MCF 10A (cell line): ENCODE data around the gene ATRAID. TPM values are rescaled to one million over a fixed set of nuclear protein-coding genes. Genes with fewer than 3 reads are reported as not detected.

Experiments
- BruUV-seq: library from RNA; stranded (reverse); fragments of 400-500 nt; replicated peaks from 2 replicates; lab custom pipeline; 2021; lab: Mats Ljungman, UMichigan
- CTCF ChIA-PET: fragments of 300-600 bp; sonication (Branson Sonifier 250); formaldehyde crosslinking; extraction: SDS; loops from one replicate; lab custom pipeline; 2021; ENCODE audit warnings: antibody characterized with exemption, inconsistent platforms; lab: Yijun Ruan, JAX
- POLR2A ChIA-PET: fragments of 300-600, 350-650 bp; sonication (Branson Sonifier 250); formaldehyde crosslinking; extraction: SDS; loops from one replicate; lab custom pipeline; 2020; ENCODE audit warnings: antibody characterized with exemption, inconsistent platforms; lab: Yijun Ruan, JAX
- DNase-seq: peaks from one replicate; pipeline ENCODE4 v3.0.0-alpha.2; 2018; ENCODE audit not compliant: unreplicated experiment
- H3K27ac Mint-ChIP-seq: one replicate; pipeline ENCODE4 v1.8.0; 2022; ENCODE audit warnings: mild to moderate bottlenecking, low read depth, mixed read lengths; ENCODE audit not compliant: unreplicated experiment
- H3K27me3 Mint-ChIP-seq: one replicate; pipeline ENCODE4 v1.8.0; 2022; ENCODE audit warnings: mixed read lengths; ENCODE audit not compliant: insufficient read depth, unreplicated experiment
- H3K36me3 Mint-ChIP-seq: one replicate; pipeline ENCODE4 v1.8.0; 2022; ENCODE audit warnings: mild to moderate bottlenecking, moderate library complexity, mixed read lengths; ENCODE audit not compliant: insufficient read depth, unreplicated experiment
- H3K4me1 Mint-ChIP-seq: one replicate; pipeline ENCODE4 v1.8.0; 2022; ENCODE audit warnings: mixed read lengths; ENCODE audit not compliant: insufficient read depth, unreplicated experiment
- H3K4me3 Mint-ChIP-seq: one replicate; pipeline ENCODE4 v1.8.0; 2022; ENCODE audit warnings: mild to moderate bottlenecking, moderate library complexity, mixed read lengths; ENCODE audit not compliant: unreplicated experiment
- H3K9me3 Mint-ChIP-seq: one replicate; pipeline ENCODE4 v1.8.0; 2022; ENCODE audit warnings: mixed read lengths; ENCODE audit not compliant: unreplicated experiment
- CTCF ChIP-seq: fragments of 200-600 bp; IDR thresholded peaks from one replicate; pipeline ENCODE4 v1.8.0; 2022; ENCODE audit warnings: antibody characterized with exemption, mild to moderate bottlenecking; ENCODE audit not compliant: unreplicated experiment
- intact Hi-C: fragments of 100-400 bp; cut with micrococcal nuclease; formaldehyde crosslinking; loops from 2 replicates; pipeline ENCODE4 v1.14.1; 2022
- total RNA-seq: library from RNA; stranded (reverse); gene quantifications from 2 replicates; pipeline ENCODE4 v1.2.3, GENCODE V29; 2022

ATRAID gene
- total RNA-seq, 1 experiment from 2014 or later = 115 TPM

- DNase-seq = peak; percentile 48
- Mint-ChIP-seq H3K27ac (no peak overlapping the region), H3K4me1 (peaks cover 20% of the 10 kb centered on the region), H3K36me3 (no peaks in the 10 kb centered on the region), H3K27me3 (peaks cover 15% of the 10 kb centered on the region), H3K9me3 (no peaks in the 10 kb centered on the region), H3K4me3 (no peak overlapping the region)
- no peak for TF ChIP-seq CTCF
- ChIA-PET POLR2A (interaction anchor here (0.6 to 1.1 kb wide), 2 partner anchors 10 to 142 kb away, joined by 3 to 4 read pairs; no protein-coding TSS in a partner anchor), CTCF (interaction anchor here (0.8 to 1.0 kb wide), 4 partner anchors 15 to 121 kb away, joined by 3 to 4 read pairs (median 3); partner anchors contain the start of gene PREB)
- no TSS peak for BruUV-seq
- intact Hi-C loops = no loop called here
These were observed 43.8 kb downstream of the ATRAID start for GRCh38 chr2:27255660-27256059.

- no peaks in the 10 kb centered on the region for H3K9me3 Mint-ChIP-seq
- ChIA-PET CTCF (interaction anchor here (0.6 to 0.7 kb wide), 4 partner anchors 40 to 981 kb away, joined by 3 to 5 read pairs (median 3); no protein-coding TSS in a partner anchor), POLR2A (no interaction called here)
- H3K36me3 Mint-ChIP-seq = no peaks in the 10 kb centered on the region
- TF ChIP-seq CTCF = no peak
- peaks cover 20% of the 10 kb centered on the region for H3K4me1 Mint-ChIP-seq
- no peak for DNase-seq
- H3K27me3 Mint-ChIP-seq = peaks cover 28% of the 10 kb centered on the region
- no TSS peak for BruUV-seq
- no peak overlapping the region for H3K4me3 Mint-ChIP-seq
- intact Hi-C loops = no loop called here
- no peak overlapping the region for H3K27ac Mint-ChIP-seq
These were observed 45.1 kb downstream of the ATRAID start for GRCh38 chr2:27256855-27257454.

- no peak for TF ChIP-seq CTCF
- Mint-ChIP-seq H3K27me3 (peaks cover 31% of the 10 kb centered on the region), H3K9me3 (no peaks in the 10 kb centered on the region), H3K36me3 (no peaks in the 10 kb centered on the region), H3K4me3 (no peak overlapping the region), H3K4me1 (peaks cover 21% of the 10 kb centered on the region), H3K27ac (no peak overlapping the region)
- POLR2A ChIA-PET = no interaction called here
- no TSS peak for BruUV-seq
- no peak for DNase-seq
- intact Hi-C loops = no loop called here
- CTCF ChIA-PET = no interaction called here
These were observed 46.2 kb downstream of the ATRAID start for GRCh38 chr2:27258051-27258450.

- no peaks in the 10 kb centered on the region for H3K9me3 Mint-ChIP-seq
- no peak for TF ChIP-seq CTCF
- H3K4me3 Mint-ChIP-seq = peak overlapping the region; percentile 14
- H3K4me1 Mint-ChIP-seq = peaks cover 15% of the 10 kb centered on the region
- no peak for DNase-seq
- intact Hi-C loops = no loop called here
- no TSS peak for BruUV-seq
- H3K27me3 Mint-ChIP-seq = peaks cover 31% of the 10 kb centered on the region
- no peaks in the 10 kb centered on the region for H3K36me3 Mint-ChIP-seq
- H3K27ac Mint-ChIP-seq = no peak overlapping the region
- POLR2A ChIA-PET = no interaction called here
- CTCF ChIA-PET = interaction anchor here (0.7 kb wide), 1 partner anchor 423 kb away, joined by 3 read pairs; no protein-coding TSS in a partner anchor
These were observed 49.5 kb downstream of the ATRAID start for GRCh38 chr2:27261241-27261925.
